ENCODE results near the gene PCDHA8.

GRCh38 chr5:140862441-140863295 lies 21.7 kb downstream of the PCDHA8 start:
- TF ChIP-seq CTCF (conservative IDR thresholded peaks at IDR 0.05; ENCODE audit: low read depth, low read length) (no peak), EZH2phosphoT487 (IDR thresholded peaks at IDR 0.05; ENCODE audit: borderline replicate concordance, low read length) (no peak)
